ENCODE data around the gene ELFN2.

Gene ELFN2

DNA sequence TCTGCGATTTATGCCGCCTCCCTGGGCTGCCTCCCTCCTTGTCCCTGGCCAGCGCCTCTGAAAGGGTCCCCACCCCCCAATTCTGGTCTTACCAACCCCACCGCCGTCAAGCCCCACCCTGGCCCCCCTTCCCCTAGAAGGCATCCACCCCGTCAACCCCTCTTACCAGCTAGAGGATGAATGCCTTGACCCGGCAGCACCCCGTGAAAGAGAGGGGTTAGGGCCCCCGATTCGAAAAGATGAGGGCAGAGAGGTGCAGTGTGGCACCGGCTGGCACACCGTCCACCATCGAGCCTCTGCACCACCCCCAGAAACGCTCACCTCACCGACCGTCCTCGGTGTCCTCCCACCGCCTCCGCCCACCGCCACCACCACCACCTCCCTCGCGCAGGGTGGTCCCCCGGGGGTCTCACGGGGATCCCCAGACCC is 559 bp downstream of the ELFN2 start:
- no peak for DNase-seq

- peak; percentile 70 to 82 for DNase-seq
Observed at GRCh38 chr22:37425800-37426705, 1.2 kb downstream of the ELFN2 start.

GRCh38 chr22:37425369-37425768 is 1.9 kb downstream of the ELFN2 start:
- no peak for DNase-seq

GRCh38 chr22:37423283-37423682 is 4.0 kb downstream of the ELFN2 start:
- no peak for DNase-seq

DNA sequence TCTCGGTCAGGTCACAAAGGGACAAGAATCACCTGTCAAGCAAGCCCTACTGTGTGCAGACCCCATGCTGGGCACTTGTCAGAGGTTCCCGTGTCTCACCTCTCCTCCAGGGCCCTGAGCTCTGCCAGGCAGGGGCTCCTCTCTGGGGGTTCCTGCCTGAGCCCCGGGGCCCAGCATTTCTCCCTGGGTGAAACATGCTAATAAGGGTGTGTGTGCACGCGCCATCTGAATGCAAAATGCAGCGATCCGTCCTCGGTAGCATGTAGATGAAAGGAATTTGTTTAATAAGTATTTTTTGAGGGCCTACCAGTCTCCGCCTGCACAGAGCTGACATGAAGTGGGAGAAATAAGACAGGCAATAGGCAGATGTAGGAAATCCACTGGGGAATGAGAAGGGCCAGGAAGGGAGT is 5.8 kb downstream of the ELFN2 start:
- no peak for DNase-seq

DNA sequence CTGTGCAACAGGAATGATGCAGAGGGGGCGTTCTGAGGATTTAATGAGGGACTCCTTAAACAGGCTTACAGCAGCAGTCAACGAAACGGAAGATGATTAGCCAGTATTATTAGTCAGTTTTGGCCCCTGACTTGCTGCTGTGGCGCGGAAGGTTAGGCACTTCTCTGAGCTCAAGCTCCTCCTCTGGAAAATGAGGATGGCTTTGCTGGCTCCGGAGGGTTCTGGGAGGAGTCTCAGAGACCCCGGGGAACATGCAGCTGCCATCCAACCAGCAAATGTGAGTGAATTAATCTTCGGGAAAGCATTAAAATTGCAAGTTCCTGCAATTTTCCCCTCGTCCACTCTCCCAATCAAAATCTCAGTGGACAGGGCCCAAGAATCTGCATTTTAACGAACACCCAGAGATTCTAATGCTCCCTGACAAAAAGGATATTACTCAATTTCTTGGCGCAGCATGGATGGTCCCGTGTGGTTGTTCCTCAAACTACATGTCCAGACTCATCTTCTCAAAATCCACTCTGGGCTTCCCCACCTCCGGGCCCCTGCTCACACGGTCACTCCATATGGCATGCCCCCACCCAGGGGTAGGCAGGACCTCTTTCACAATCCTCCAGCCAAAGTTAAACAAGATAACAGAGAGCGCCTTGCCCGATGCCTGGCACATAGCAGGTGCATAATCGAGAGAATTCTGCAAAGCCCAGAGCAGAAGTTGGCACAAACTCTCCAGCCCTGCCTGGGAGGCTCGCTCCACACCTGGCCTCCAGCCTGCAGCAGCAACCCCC is 6.4 kb downstream of the ELFN2 start:
- no peak for DNase-seq

GRCh38 chr22:37419969-37420685 is 7.2 kb downstream of the ELFN2 start:
- DNase-seq, result peak; percentile 27 to 53

- DNase-seq, result peak in 1 of 2 experiments; percentile 38
Observed at GRCh38 chr22:37419370-37419968, 7.8 kb downstream of the ELFN2 start.

DNA sequence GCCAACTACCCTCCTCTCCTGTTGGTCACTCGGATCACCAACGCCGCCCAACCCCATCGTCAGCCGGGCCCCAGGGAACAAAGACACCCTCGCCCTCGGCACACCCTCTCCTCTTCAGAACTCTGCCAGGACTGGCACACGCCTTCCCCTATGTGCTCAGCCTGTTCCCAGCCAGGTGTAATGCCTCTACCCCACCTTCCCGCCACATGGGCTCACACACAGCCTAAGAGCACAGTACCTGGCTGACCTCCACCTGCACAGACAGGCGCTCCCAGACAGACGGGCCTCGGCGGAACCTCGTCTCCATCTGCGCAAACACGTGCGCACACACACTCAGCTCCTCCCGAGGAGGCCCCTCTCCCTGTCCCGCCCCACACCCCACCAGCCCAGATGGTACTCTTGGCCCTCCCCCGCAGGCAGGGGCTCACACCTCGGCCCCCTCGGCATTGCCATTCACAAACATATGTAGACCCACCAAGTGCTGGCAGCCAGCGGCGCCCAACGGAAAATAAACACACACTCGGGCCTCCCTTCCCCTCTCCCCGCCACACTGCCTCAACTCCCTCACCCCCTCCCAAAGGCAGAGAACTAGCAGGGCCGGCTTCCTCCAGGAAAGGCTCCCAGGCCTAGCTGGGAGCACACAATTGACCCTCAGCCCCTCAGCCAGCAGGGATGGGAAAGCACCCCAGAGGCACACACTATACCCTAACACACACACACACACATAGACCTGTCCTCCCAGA is 8.5 kb downstream of the ELFN2 start:
- DNase-seq, result peak in 1 of 2 experiments; percentile 36

DNA sequence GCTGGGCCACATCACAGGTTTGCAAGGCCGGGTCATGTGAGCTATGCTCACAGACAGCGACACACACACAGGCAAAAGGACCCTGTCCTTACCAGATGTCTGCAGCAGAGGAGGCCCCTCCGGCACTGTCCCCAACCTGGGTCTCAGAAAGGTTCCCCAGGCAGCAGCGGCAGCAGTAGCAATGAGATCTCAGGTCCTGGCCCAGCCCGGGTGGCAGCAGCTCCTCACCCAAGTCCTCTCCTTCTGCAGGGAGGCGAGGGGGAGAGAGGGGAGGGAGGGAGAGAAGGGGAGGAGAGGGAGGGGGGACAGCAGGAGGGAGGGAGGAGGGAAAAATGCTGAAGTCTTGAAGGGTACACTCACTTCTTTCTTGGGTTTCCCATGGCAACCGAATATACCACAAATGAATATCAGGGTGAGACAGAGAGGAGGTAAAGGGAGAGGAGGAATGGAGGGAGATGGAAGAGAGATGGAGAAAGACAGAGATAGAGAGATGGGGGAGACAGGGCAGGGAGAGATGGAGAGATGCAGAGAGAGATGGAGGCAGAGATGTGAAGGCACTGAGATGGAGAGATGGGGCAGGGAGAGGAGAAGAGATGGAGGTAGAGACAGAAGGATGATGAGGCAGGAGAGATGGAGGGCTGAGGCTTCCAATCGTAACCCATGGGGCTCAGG is 9.5 kb downstream of the ELFN2 start:
- no peak for DNase-seq

DNA sequence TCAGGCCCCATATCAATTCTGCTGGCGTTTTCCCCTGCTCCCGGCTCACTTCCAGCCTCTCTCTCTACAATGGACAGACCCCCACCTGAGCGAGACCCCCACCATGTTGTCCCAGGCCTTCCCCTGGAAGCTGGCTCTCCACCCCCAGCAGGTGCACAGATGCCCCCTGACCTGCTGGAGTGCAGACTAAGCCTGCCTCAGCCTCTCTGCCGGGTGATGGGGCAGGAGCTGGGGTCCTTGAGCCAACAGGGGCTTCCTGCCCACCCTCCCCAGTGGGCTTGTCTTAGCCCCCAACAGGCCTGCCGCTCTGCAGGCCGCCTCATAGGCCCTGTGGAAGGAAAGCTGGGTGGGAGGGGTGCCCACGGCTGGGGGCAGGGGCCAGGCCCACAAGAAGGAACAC is 10.0 kb downstream of the ELFN2 start:
- no peak for DNase-seq

DNA sequence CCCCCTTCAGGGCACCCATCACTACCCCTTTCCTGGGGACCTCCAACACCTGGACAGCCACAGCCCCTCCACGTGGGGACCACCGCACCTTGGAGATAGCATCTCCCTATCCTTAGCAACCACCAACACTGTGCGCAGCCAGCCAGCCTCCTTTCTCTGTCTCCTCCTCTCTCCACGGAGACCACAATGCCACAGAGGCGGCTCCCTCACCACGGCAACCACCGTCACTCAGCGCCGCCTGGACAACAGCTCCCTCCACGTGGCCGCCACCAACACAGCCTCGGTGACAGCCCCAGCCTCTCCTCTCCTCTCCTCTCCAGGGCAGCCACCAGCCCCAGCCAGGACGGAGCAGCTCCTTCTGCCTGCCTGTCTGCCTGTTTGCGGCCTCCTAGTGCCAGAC is 10.5 kb downstream of the ELFN2 start:
- peak in 1 of 2 experiments; percentile 26 for DNase-seq

GRCh38 chr22:37416389-37416788 is 10.9 kb downstream of the ELFN2 start:
- DNase-seq, result no peak

DNA sequence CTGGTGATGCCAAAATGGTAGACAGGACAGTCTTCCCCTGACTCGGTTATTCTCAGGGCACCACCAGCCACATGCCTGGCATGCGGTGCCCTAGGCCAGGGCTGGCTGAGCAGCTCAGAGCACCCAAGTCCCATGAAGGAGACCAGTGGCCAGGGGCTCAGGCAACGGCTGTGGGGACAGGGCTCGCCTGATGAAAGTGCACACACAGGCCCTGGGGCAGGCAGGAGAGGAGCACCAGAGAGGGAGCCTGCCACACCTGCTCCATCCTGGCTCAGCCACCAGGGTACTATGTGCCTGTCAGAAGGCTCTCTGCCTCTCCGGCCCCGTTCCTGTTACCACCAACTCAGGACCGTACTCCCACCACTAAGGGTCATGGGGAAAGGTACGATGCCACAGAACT is 12.1 kb downstream of the ELFN2 start:
- DNase-seq, result no peak

- no peak for DNase-seq
Observed at GRCh38 chr22:37414288-37414687, 13.0 kb downstream of the ELFN2 start.

DNA sequence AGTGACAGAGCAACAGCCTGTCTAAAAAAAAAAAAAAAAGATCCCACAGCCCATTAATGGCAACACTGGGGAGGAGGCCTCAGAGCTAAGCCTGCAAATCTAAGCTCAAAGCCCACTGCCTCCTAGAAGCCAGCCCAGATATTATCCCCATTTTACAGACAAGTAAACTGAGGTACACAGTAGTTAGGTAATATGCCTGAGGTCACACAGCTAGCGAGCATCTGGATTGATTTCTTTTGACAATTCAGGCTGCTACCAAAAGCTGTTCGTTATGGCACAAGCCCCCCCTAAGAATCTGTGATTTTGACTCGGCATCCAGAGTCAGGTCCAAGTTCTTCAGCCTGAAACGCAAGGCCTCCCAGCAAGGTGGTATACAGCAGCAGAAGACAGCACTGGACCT is 13.7 kb downstream of the ELFN2 start:
- DNase-seq, result no peak

DNA sequence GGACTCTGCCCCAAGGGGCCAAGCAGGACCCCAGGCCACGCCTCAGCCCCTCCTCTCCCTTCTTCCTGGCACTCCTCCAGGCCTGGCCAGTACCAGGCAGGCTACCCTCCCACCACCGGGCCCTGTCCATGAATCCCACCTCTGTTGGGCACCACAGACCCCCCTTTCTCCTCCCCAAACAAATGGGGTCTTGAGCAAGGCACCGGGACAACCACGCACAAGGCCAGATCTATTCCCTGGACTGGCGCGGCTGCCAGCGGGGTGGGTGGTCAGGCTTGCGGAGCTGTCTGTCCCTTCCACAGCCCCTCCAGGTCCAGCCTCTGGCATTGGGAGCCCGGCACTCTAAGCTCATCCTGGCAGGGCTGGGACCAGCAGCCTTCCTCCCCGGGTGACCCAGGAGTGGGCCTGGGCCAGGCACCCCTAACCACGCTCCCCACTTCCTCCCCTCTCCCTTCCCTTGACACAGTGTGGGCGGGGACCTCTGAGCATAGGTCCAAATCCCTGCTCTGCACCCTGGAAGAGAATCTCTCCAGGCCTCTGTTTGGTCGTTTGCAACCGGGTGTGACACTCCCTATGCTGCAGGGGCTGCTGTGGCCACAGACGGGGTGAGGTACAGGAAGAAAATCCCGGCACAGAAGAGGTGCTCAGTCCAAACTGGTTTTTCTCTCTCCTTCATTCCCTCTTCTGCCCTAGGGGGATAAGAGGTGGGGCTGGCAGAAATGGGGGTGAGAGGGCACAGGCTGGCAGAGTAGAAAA is 14.6 kb downstream of the ELFN2 start:
- DNase-seq, result no peak

- DNase-seq, result no peak
Observed at GRCh38 chr22:37411655-37412054, 15.6 kb downstream of the ELFN2 start.

DNA sequence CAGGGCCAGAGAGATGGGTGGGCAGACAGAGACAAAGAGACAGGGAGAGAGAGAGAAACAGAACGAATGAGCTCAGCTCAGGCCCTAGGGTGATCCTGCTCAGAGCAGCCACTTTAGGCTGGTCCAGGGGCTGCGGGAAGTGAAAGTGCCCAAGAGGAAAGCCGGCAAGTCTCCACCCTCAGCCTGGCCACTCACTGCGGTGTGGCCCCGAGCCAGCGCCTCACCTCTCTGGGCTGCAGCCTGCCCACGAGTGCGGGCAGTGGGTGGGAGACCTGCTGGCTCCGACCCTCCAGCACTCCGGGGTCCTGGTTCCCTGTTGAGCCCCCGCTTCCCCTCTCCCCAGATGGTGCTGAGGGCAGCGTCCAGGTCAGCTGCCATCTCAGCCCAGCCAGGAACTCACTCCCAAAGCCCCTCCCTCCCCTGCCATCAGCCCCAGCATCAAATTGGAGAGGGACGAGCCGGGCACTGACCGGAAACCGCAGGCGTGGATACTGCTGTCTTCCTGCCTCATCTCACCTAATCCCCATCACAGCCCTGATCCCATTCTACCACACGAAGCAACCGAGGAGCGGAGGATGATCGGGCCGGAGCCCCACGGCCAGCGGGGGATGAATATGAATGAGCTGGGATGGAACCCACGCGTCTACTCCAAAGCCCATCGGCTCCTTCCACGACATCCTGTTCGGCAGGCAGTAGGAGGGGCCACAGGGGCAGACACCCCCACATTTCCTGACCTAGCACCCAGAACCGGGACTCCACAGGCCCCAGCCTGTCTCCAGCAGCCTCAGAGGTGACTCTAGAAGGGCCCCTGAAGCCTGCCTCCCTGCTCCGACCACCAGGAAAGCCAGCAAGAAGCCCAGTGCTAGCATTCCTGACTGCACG is 16.9 kb downstream of the ELFN2 start:
- no peak for DNase-seq
